ENCODE data around the gene CLPSL1.

The CLPSL1 gene

GRCh38 chr6:35797837-35798526 is 17.2 kb downstream of the CLPSL1 start:
- H2AFZ ChIP-seq (ENCODE audit: low read length, unreplicated experiment) = no peak overlapping the region

GRCh38 chr6:35798706-35799105 is 17.9 kb downstream of the CLPSL1 start:
- no peak overlapping the region for H2AFZ ChIP-seq (ENCODE audit: low read length, unreplicated experiment)
- no peaks in the 10 kb centered on the region for H3K4me1 ChIP-seq (ENCODE audit: control insufficient read depth, insufficient read depth, low read length, unreplicated experiment)
- H3K36me3 ChIP-seq (ENCODE audit: insufficient read depth, low read length) = no peaks in the 10 kb centered on the region
- no peak overlapping the region for H3K27ac ChIP-seq (ENCODE audit: low read depth, low read length)
- H3K79me2 ChIP-seq (ENCODE audit: control insufficient read depth, insufficient read depth, low read length, unreplicated experiment) = no peaks in the 10 kb centered on the region
- H3K27me3 ChIP-seq (ENCODE audit: insufficient read depth, low read length) = peaks cover under 1% of the 10 kb centered on the region; the same call in 1 of the 2 replicates
- no peak overlapping the region for H3K4me3 ChIP-seq (ENCODE audit: low read depth, low read length)

More at GRCh38 chr6:35797837-35798526, 17.2 kb downstream of the CLPSL1 start:
- H3K4me1 ChIP-seq (ENCODE audit: control insufficient read depth, insufficient read depth, low read length, unreplicated experiment) = no peaks in the 10 kb centered on the region
- H3K27me3 ChIP-seq (ENCODE audit: insufficient read depth, low read length) = peaks cover 5% of the 10 kb centered on the region
- no peaks in the 10 kb centered on the region for H3K36me3 ChIP-seq (ENCODE audit: insufficient read depth, low read length)
- no peak overlapping the region for H3K4me3 ChIP-seq (ENCODE audit: low read depth, low read length)
- H3K79me2 ChIP-seq (ENCODE audit: control insufficient read depth, insufficient read depth, low read length, unreplicated experiment) = no peaks in the 10 kb centered on the region
- H3K27ac ChIP-seq (ENCODE audit: low read depth, low read length) = no peak overlapping the region

- Histone ChIP-seq H3K36me3 (ENCODE audit: insufficient read depth, low read length) (no peaks in the 10 kb centered on the region), H3K79me2 (ENCODE audit: control insufficient read depth, insufficient read depth, low read length, unreplicated experiment) (no peaks in the 10 kb centered on the region), H3K27me3 (ENCODE audit: insufficient read depth, low read length) (peaks cover 14% of the 10 kb centered on the region; the same call in 1 of the 2 replicates), H2AFZ (ENCODE audit: low read length, unreplicated experiment) (no peak overlapping the region), H3K27ac (ENCODE audit: low read depth, low read length) (no peak overlapping the region), H3K4me3 (ENCODE audit: low read depth, low read length) (no peak overlapping the region), H3K4me1 (ENCODE audit: control insufficient read depth, insufficient read depth, low read length, unreplicated experiment) (no peaks in the 10 kb centered on the region)
These were observed 20.3 kb downstream of the CLPSL1 start for GRCh38 chr6:35801148-35801547.

- Histone ChIP-seq H3K27ac (ENCODE audit: low read depth, low read length) (no peak within 1 kb of the TSS), H2AFZ (ENCODE audit: low read length, unreplicated experiment) (no peak within 1 kb of the TSS), H3K4me3 (ENCODE audit: low read depth, low read length) (0 out of 2 replicates have a peak within 1 kb of the TSS, but pooled peaks have one; percentile 15), H3K27me3 (ENCODE audit: insufficient read depth, low read length) (peaks cover 21% of the 10 kb centered on the region; the same call in 1 of the 2 replicates), H3K79me2 (ENCODE audit: control insufficient read depth, insufficient read depth, low read length, unreplicated experiment) (no peaks in the 10 kb centered on the region), H3K36me3 (ENCODE audit: insufficient read depth, low read length) (no peaks in the 10 kb centered on the region), H3K4me1 (ENCODE audit: control insufficient read depth, insufficient read depth, low read length, unreplicated experiment) (no peaks in the 10 kb centered on the region)
These were observed 24.3 kb downstream of the CLPSL1 start, which contains the start of gene LHFPL5 for GRCh38 chr6:35804996-35805736. TSS of gene LHFPL5 (plus strand) at chr6:35805352. CDS start at chr6:35805671, 319 bp downstream.

GRCh38 chr6:35808688-35809087 is 27.9 kb downstream of the CLPSL1 start:
- peaks cover 21% of the 10 kb centered on the region; the same call in 1 of the 2 replicates for H3K27me3 ChIP-seq (ENCODE audit: insufficient read depth, low read length)
- H3K4me3 ChIP-seq (ENCODE audit: low read depth, low read length) = no peak overlapping the region
- peaks cover 14% of the 10 kb centered on the region for H3K4me1 ChIP-seq (ENCODE audit: control insufficient read depth, insufficient read depth, low read length, unreplicated experiment)
- H3K36me3 ChIP-seq (ENCODE audit: insufficient read depth, low read length) = no peaks in the 10 kb centered on the region
- H3K79me2 ChIP-seq (ENCODE audit: control insufficient read depth, insufficient read depth, low read length, unreplicated experiment) = no peaks in the 10 kb centered on the region
- H3K27ac ChIP-seq (ENCODE audit: low read depth, low read length) = no peak overlapping the region
- H2AFZ ChIP-seq (ENCODE audit: low read length, unreplicated experiment) = no peak overlapping the region

- Histone ChIP-seq H3K79me2 (ENCODE audit: control insufficient read depth, insufficient read depth, low read length, unreplicated experiment) (no peaks in the 10 kb centered on the region), H3K4me3 (ENCODE audit: low read depth, low read length) (no peak overlapping the region), H3K36me3 (ENCODE audit: insufficient read depth, low read length) (no peaks in the 10 kb centered on the region), H3K27me3 (ENCODE audit: insufficient read depth, low read length) (peaks cover 20% of the 10 kb centered on the region; the same call in 1 of the 2 replicates), H3K4me1 (ENCODE audit: control insufficient read depth, insufficient read depth, low read length, unreplicated experiment) (peaks cover 14% of the 10 kb centered on the region), H2AFZ (ENCODE audit: low read length, unreplicated experiment) (no peak overlapping the region), H3K27ac (ENCODE audit: low read depth, low read length) (no peak overlapping the region)
These were observed 29.0 kb downstream of the CLPSL1 start for GRCh38 chr6:35809809-35810208.

- Histone ChIP-seq H3K79me2 (ENCODE audit: control insufficient read depth, insufficient read depth, low read length, unreplicated experiment) (no peaks in the 10 kb centered on the region), H3K27me3 (ENCODE audit: insufficient read depth, low read length) (peaks cover 7% of the 10 kb centered on the region; the same call in 1 of the 2 replicates), H3K4me3 (ENCODE audit: low read depth, low read length) (no peak overlapping the region), H3K27ac (ENCODE audit: low read depth, low read length) (peak overlapping the region; percentile 58), H3K36me3 (ENCODE audit: insufficient read depth, low read length) (no peaks in the 10 kb centered on the region), H2AFZ (ENCODE audit: low read length, unreplicated experiment) (peak overlapping the region; percentile 54), H3K4me1 (ENCODE audit: control insufficient read depth, insufficient read depth, low read length, unreplicated experiment) (peaks cover 14% of the 10 kb centered on the region)
These were observed 30.3 kb downstream of the CLPSL1 start for GRCh38 chr6:35810971-35811698.

- no peaks in the 10 kb centered on the region for H3K36me3 ChIP-seq (ENCODE audit: insufficient read depth, low read length)
- H3K27ac ChIP-seq (ENCODE audit: low read depth, low read length) = peak overlapping the region; percentile 58
- no peak overlapping the region for H3K4me3 ChIP-seq (ENCODE audit: low read depth, low read length)
- peaks cover 2% of the 10 kb centered on the region; the same call in 1 of the 2 replicates for H3K27me3 ChIP-seq (ENCODE audit: insufficient read depth, low read length)
- peaks cover 14% of the 10 kb centered on the region for H3K4me1 ChIP-seq (ENCODE audit: control insufficient read depth, insufficient read depth, low read length, unreplicated experiment)
- no peaks in the 10 kb centered on the region for H3K79me2 ChIP-seq (ENCODE audit: control insufficient read depth, insufficient read depth, low read length, unreplicated experiment)
- H2AFZ ChIP-seq (ENCODE audit: low read length, unreplicated experiment) = peak overlapping the region; percentile 54
These were observed 30.8 kb downstream of the CLPSL1 start for GRCh38 chr6:35811699-35811995.

- Histone ChIP-seq H3K4me1 (ENCODE audit: control insufficient read depth, insufficient read depth, low read length, unreplicated experiment) (no peaks in the 10 kb centered on the region), H3K4me3 (ENCODE audit: low read depth, low read length) (no peak overlapping the region), H3K27me3 (ENCODE audit: insufficient read depth, low read length) (no peaks in the 10 kb centered on the region), H3K27ac (ENCODE audit: low read depth, low read length) (no peak overlapping the region), H3K79me2 (ENCODE audit: control insufficient read depth, insufficient read depth, low read length, unreplicated experiment) (no peaks in the 10 kb centered on the region), H3K36me3 (ENCODE audit: insufficient read depth, low read length) (0 out of 2 replicates have a peak, but pooled peaks cover 2% of the 10 kb centered on the region), H2AFZ (ENCODE audit: low read length, unreplicated experiment) (no peak overlapping the region)
These were observed 36.7 kb downstream of the CLPSL1 start for GRCh38 chr6:35817515-35817914.

GRCh38 chr6:35823601-35824000 is 42.8 kb downstream of the CLPSL1 start:
- Histone ChIP-seq H3K27me3 (ENCODE audit: insufficient read depth, low read length) (no peaks in the 10 kb centered on the region), H3K4me3 (ENCODE audit: low read depth, low read length) (no peak overlapping the region), H2AFZ (ENCODE audit: low read length, unreplicated experiment) (no peak overlapping the region), H3K36me3 (ENCODE audit: insufficient read depth, low read length) (no peaks in the 10 kb centered on the region), H3K79me2 (ENCODE audit: control insufficient read depth, insufficient read depth, low read length, unreplicated experiment) (no peaks in the 10 kb centered on the region), H3K27ac (ENCODE audit: low read depth, low read length) (no peak overlapping the region), H3K4me1 (ENCODE audit: control insufficient read depth, insufficient read depth, low read length, unreplicated experiment) (no peaks in the 10 kb centered on the region)
